HG02970 (cell line): Measurements from ENCODE around the gene ACSL1.

Experiments used
- ATAC-seq: cut with Tn5 transposase; IDR thresholded peaks from one replicate; pipeline ENCODE4 v1.9.1; 2021; ENCODE audit warnings: mild to moderate bottlenecking, moderate library complexity, moderate number of reproducible peaks; ENCODE audit not compliant: unreplicated experiment, low FRiP score

The ACSL1 gene

GRCh38 chr4:184732126-184732525 lies 93.6 kb downstream of the ACSL1 start:
- no peak for ATAC-seq

GRCh38 chr4:184731056-184731455 lies 94.7 kb downstream of the ACSL1 start:
- no peak for ATAC-seq

- no peak for ATAC-seq
Measured at GRCh38 chr4:184729946-184730345, 95.8 kb downstream of the ACSL1 start.

- ATAC-seq: no peak
Measured at GRCh38 chr4:184728858-184729257, 96.9 kb downstream of the ACSL1 start.

GRCh38 chr4:184727430-184727829 lies 98.3 kb downstream of the ACSL1 start:
- ATAC-seq: no peak

GRCh38 chr4:184722798-184723197 lies 103.0 kb downstream of the ACSL1 start:
- ATAC-seq: no peak

GRCh38 chr4:184721254-184721653 lies 104.5 kb downstream of the ACSL1 start:
- ATAC-seq: no peak

- ATAC-seq: no peak
Measured at GRCh38 chr4:184719407-184719806, 106.4 kb downstream of the ACSL1 start.

- no peak for ATAC-seq
Measured at GRCh38 chr4:184715526-184715925, 110.2 kb downstream of the ACSL1 start.

- ATAC-seq: no peak
Measured at GRCh38 chr4:184713887-184714286, 111.9 kb downstream of the ACSL1 start.

GRCh38 chr4:184712322-184712721 lies 113.4 kb downstream of the ACSL1 start:
- ATAC-seq: no peak

GRCh38 chr4:184706453-184706852 lies 119.3 kb downstream of the ACSL1 start:
- ATAC-seq: no peak

GRCh38 chr4:184705692-184706091 lies 120.1 kb downstream of the ACSL1 start:
- ATAC-seq: no peak
